A549 (cell line): Measurements from ENCODE around the gene KRT7.

ENCODE experiments used
- CEBPB ChIP-seq, 2 experiments: fragments of >200 bp in 1 of 2; sonication (Bioruptor Twin) in 1 of 2; formaldehyde crosslinking in 1 of 2; IDR thresholded peaks; 2 replicates each; pipeline ENCODE4 v1.6.1; 2012 to 2016
- CTCF ChIP-seq: fragments of >200 bp; sonication (Bioruptor Twin); formaldehyde crosslinking; IDR thresholded peaks from 3 replicates; pipeline ENCODE4 v1.5.1; 2016
- JUN ChIP-seq, 2 experiments: fragments of >200 bp; sonication (Bioruptor Twin); formaldehyde crosslinking; IDR thresholded peaks; 2 replicates in 1 of 2; 3 replicates in 1 of 2; pipeline ENCODE4 v1.6.1; 2016 to 2017
- NR3C1 ChIP-seq: fragments of >200 bp; sonication (Bioruptor Twin); formaldehyde crosslinking; IDR thresholded peaks from 3 replicates; pipeline ENCODE4 v1.6.1; 2017
- USF2 ChIP-seq: fragments of 450-650 bp; IDR thresholded peaks from 2 replicates; pipeline ENCODE4 v1.6.1; 2014; ENCODE audit warnings: antibody characterized with exemption

GRCh38 chr12:52187640-52188039 is 45.4 kb upstream of the KRT7 start:
- TF ChIP-seq CEBPB (IDR thresholded peaks at IDR 0.05) = no peak
- no peak for TF ChIP-seq JUN (IDR thresholded peaks at IDR 0.05)
- TF ChIP-seq CTCF = no peak
- no peak for TF ChIP-seq NR3C1
- TF ChIP-seq USF2 = no peak
